ENCODE data around the gene GCH1. TPM values are rescaled to one million over a fixed set of nuclear protein-coding genes. Genes with fewer than 3 reads are reported as not detected.

The GCH1 gene
- total RNA-seq, 1 donor from 2014 or later, result 35.4 TPM

DNA sequence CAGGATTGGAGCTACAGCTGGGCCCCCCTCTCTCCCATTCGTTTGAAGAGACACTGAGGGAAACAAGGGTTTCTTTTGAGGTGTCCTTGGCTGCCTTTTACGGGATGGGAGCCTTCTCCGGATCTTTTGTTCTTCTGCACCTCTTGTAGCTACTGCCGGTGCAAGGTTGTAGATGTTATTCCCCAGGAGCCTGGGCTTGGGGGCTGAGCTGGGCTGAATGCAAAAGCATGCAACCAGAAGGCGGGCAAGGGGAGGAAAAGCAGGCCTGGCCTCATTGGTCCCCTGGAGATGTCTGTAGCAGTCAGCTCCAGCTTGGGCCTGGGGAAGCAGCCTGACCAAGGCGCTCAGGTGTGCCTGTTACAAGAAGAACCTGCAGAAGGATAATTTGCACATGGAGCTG is 110.3 kb downstream of the GCH1 start:
- TF ChIP-seq, protein P1, sequence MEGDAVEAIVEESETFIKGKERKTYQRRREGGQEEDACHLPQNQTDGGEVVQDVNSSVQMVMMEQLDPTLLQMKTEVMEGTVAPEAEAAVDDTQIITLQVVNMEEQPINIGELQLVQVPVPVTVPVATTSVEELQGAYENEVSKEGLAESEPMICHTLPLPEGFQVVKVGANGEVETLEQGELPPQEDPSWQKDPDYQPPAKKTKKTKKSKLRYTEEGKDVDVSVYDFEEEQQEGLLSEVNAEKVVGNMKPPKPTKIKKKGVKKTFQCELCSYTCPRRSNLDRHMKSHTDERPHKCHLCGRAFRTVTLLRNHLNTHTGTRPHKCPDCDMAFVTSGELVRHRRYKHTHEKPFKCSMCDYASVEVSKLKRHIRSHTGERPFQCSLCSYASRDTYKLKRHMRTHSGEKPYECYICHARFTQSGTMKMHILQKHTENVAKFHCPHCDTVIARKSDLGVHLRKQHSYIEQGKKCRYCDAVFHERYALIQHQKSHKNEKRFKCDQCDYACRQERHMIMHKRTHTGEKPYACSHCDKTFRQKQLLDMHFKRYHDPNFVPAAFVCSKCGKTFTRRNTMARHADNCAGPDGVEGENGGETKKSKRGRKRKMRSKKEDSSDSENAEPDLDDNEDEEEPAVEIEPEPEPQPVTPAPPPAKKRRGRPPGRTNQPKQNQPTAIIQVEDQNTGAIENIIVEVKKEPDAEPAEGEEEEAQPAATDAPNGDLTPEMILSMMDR (IDR thresholded peaks at IDR 0.05; ENCODE audit: unreplicated experiment), result no peak
- Mint-ChIP-seq H3K4me1 (ENCODE audit: low read depth) (no peaks in the 10 kb centered on the region), H3K27ac (no peak overlapping the region), H3K27me3 (no peaks in the 10 kb centered on the region), H3K36me3 (ENCODE audit: insufficient read depth) (no peaks in the 10 kb centered on the region), H3K9me3 (ENCODE audit: low read depth) (no peaks in the 10 kb centered on the region), H3K4me3 (ENCODE audit: low read depth) (no peak overlapping the region)
- no peak for DNase-seq (ENCODE audit: low spot score, unreplicated experiment)

Small RNA genes within 50 kb of the gene (microRNA-seq; reads per million reads assigned to microRNA genes)
- gene MIR4308 (ENCODE audit: borderline number of aligned reads, unreplicated experiment), result not detected

Other genes with a start within 250 kb of the GCH1 start
- gene WDHD1, start 124.3 kb upstream of the GCH1 start, total RNA-seq, result 30.9 and 31.4 TPM in 2 replicates
- gene SOCS4, start 124.4 kb upstream of the GCH1 start, total RNA-seq, result 23.7 and 25.0 TPM in 2 replicates
- gene MAPK1IP1L, start 148.8 kb upstream of the GCH1 start, total RNA-seq, result 139 and 140 TPM in 2 replicates
- gene LGALS3, start 226.4 kb upstream of the GCH1 start, total RNA-seq, result 27.0 and 49.3 TPM in 2 replicates